ENCODE results near the gene RBFOX2. TPM values are rescaled to one million over a fixed set of nuclear protein-coding genes. Genes with fewer than 3 reads are reported as not detected.

Gene RBFOX2
- total RNA-seq, 4 donors from 2014 or later: 46.6 to 82.7 (median 62.1) TPM

DNA sequence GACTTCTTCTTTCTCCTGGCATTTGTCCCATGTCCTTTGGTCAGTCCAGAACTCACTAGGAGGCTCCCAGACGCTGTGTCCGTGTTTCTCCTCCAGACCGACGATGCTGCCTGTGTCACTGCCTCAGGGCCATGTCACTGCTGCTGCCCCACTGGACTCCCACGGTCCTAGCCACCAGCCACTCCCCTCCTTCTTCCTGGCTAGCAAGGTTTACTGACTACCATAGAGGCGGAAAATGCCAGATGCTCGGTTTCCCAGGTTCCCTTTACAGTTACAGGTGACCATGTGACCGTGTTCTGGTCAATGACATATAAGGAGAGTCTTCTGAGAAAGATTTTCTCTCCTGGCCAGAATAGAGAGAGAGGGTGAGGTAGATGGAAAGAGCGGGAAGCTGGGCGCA lies 40.7 kb upstream of the RBFOX2 start:
- H3K36me3 ChIP-seq: no peaks in the 10 kb centered on the region
- H3K27me3 ChIP-seq: no peaks in the 10 kb centered on the region
- TF ChIP-seq EP300 (IDR thresholded peaks at IDR 0.05) (no peak), POLR2A (IDR thresholded peaks at IDR 0.05) (no peak), POLR2AphosphoS5 (IDR thresholded peaks at IDR 0.05) (no peak)
- TF ChIP-seq, protein P1, sequence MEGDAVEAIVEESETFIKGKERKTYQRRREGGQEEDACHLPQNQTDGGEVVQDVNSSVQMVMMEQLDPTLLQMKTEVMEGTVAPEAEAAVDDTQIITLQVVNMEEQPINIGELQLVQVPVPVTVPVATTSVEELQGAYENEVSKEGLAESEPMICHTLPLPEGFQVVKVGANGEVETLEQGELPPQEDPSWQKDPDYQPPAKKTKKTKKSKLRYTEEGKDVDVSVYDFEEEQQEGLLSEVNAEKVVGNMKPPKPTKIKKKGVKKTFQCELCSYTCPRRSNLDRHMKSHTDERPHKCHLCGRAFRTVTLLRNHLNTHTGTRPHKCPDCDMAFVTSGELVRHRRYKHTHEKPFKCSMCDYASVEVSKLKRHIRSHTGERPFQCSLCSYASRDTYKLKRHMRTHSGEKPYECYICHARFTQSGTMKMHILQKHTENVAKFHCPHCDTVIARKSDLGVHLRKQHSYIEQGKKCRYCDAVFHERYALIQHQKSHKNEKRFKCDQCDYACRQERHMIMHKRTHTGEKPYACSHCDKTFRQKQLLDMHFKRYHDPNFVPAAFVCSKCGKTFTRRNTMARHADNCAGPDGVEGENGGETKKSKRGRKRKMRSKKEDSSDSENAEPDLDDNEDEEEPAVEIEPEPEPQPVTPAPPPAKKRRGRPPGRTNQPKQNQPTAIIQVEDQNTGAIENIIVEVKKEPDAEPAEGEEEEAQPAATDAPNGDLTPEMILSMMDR (IDR thresholded peaks at IDR 0.05): no peak
- no peak overlapping the region for H3K27ac ChIP-seq
- no peak for DNase-seq (ENCODE audit: low spot score in 2 of 2)
- 93% methylated on average over 10 of the region's 10 CpGs for WGBS
- peaks cover 16% of the 10 kb centered on the region for H3K4me1 ChIP-seq
- H3K9me3 ChIP-seq: no peaks in the 10 kb centered on the region
- no peak overlapping the region for H3K4me3 ChIP-seq

DNA sequence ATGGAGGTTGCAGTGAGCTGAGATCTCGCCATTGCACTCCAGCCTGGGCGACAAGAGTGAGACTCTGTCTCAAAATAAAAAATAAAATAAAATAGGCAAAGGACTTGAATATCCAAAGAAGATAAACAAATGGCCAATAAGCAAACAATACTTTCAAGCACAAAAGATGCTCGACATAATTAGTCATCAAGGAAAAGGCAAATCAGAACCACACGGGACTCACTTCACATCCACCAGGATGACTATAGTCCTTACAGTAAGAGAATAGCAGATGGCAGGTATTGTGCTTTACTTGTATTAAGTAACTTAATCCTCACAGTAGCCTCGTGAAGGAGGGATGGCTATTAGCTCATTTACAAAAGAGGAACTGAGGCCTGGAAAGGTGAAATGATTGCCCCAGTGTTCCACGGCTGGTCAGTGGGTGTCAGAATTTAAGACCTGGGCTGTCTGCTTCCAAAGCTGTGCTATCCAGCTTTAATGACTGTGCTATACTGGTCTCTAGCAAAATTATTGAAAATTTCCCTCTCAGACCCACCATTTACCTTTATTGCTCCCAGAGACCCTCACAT lies 40.2 kb upstream of the RBFOX2 start:
- Histone ChIP-seq H3K36me3 (no peaks in the 10 kb centered on the region), H3K4me1 (peaks cover 16% of the 10 kb centered on the region), H3K27ac (no peak overlapping the region), H3K9me3 (no peaks in the 10 kb centered on the region), H3K4me3 (no peak overlapping the region), H3K27me3 (no peaks in the 10 kb centered on the region)
- WGBS: 76% methylated on average over 6 of the region's 6 CpGs
- TF ChIP-seq POLR2A (IDR thresholded peaks at IDR 0.05): no peak
- TF ChIP-seq, protein P1 (IDR thresholded peaks at IDR 0.05): no peak
- no peak for TF ChIP-seq POLR2AphosphoS5 (IDR thresholded peaks at IDR 0.05)
- no peak for TF ChIP-seq EP300 (IDR thresholded peaks at IDR 0.05)
- DNase-seq (ENCODE audit: low spot score in 2 of 2): no peak

DNA sequence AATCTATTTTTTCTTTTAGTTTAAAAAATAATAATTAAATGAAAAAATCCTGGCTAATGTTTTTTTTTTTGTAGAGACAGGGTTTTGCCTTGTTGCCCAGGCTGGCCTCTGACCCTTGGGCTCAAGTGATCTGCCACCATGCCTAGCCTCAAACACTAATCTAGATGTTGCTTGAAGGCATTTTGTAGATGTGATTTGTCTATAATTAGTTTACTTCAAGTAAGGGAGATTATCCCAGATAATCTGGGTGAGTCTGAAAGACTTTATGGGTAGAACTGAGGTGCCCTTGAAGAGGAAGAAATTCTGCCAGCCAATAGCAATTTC lies 38.6 kb upstream of the RBFOX2 start:
- Histone ChIP-seq H3K27ac (no peak overlapping the region), H3K4me3 (no peak overlapping the region), H3K4me1 (peaks cover 16% of the 10 kb centered on the region), H3K27me3 (no peaks in the 10 kb centered on the region), H3K36me3 (no peaks in the 10 kb centered on the region), H3K9me3 (no peaks in the 10 kb centered on the region)
- DNase-seq (ENCODE audit: low spot score in 2 of 2): no peak
- TF ChIP-seq, protein P1 (IDR thresholded peaks at IDR 0.05): no peak
- TF ChIP-seq POLR2AphosphoS5 (IDR thresholded peaks at IDR 0.05): no peak
- no peak for TF ChIP-seq EP300 (IDR thresholded peaks at IDR 0.05)
- no peak for TF ChIP-seq POLR2A (IDR thresholded peaks at IDR 0.05)

DNA sequence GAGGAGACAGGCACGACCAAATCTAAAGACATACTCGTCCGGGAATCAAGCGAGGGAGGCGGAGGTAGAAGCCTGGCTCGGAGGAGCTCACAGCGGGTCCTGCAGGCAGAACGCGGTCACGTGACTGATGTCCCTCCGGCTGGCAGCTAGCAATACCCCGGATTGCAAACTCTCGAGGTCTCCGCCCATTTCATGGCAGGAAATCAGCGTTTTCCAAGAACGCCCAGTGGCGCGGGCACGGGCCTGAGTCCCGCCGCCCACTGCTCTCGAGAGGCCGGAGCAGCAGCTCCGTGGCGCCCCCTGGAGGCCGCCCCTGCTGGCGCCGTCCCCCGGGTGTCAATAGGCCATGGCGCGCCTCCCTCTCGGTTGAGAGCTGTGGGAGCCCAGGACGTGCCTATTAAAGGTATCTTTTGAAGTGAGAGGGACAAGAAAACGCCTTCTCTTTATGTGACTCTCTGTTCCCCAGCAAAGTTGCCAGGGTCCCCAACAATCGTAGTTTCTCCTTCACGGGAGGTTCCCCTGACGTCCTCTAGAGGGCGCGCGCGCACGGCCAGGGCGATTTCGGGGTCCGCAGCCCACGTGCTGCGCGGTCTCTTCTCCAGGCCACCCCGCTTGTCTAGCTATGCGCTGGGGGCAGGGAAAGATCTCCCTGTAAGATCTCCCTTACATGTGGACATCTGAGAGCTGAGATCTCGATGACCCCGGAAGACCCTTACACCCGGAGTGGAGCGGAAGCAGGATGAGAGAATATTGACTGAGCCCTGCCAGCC lies 37.3 kb upstream of the RBFOX2 start:
- Histone ChIP-seq H3K27ac (peak overlapping the region; percentile 86), H3K9me3 (no peaks in the 10 kb centered on the region), H3K4me3 (peak overlapping the region; percentile 59), H3K4me1 (peaks cover 16% of the 10 kb centered on the region), H3K36me3 (no peaks in the 10 kb centered on the region), H3K27me3 (no peaks in the 10 kb centered on the region)
- WGBS: 6% methylated on average over 15 of the region's 54 CpGs
- peak; percentile 95 for DNase-seq (ENCODE audit: low spot score in 2 of 2)
- TF ChIP-seq EP300 (IDR thresholded peaks at IDR 0.05) (no peak), POLR2AphosphoS5 (IDR thresholded peaks at IDR 0.05) (peak in 2 of 3 donors; percentile 7 to 42), POLR2A (IDR thresholded peaks at IDR 0.05) (no peak)
- TF ChIP-seq, protein P1 (IDR thresholded peaks at IDR 0.05): peak; percentile 98

DNA sequence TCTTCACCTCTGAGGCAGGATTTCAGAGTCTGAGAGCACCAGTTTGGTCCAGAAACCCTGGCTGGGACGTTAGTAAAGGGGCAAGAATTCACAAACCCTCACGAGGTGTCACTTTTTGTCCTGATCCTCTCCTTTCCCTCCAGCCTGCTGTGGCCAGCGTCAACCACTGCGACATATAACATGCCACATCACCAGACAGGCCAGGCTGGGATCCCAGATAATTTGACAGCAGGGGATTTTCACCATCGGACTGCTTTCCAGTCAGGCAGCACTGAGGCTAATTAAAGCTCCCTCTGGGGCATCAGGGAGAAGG lies 36.8 kb upstream of the RBFOX2 start:
- WGBS: 7% methylated on average over 5 of the region's 5 CpGs
- no peak for TF ChIP-seq POLR2AphosphoS5 (IDR thresholded peaks at IDR 0.05)
- TF ChIP-seq EP300 (IDR thresholded peaks at IDR 0.05): no peak
- TF ChIP-seq, protein P1 (IDR thresholded peaks at IDR 0.05): no peak
- TF ChIP-seq POLR2A (IDR thresholded peaks at IDR 0.05): no peak
- no peaks in the 10 kb centered on the region for H3K27me3 ChIP-seq
- peak overlapping the region; percentile 86 for H3K27ac ChIP-seq
- H3K4me3 ChIP-seq: peak overlapping the region; percentile 59
- peaks cover 16% of the 10 kb centered on the region for H3K4me1 ChIP-seq
- no peaks in the 10 kb centered on the region for H3K36me3 ChIP-seq
- H3K9me3 ChIP-seq: no peaks in the 10 kb centered on the region
- DNase-seq (ENCODE audit: low spot score in 2 of 2): no peak
